HG02571 (cell line): ENCODE results near the gene PARP8.
"Not testable (repeated sequence)": the region's sequence is repeated elsewhere in the genome, so short reads cannot be mapped to it uniquely, and the experiment has no call there.

Experiments
- ATAC-seq: cut with Tn5 transposase; IDR thresholded peaks from one replicate; pipeline ENCODE4 v1.9.1; 2021; ENCODE audit warnings: mild to moderate bottlenecking, moderate library complexity; ENCODE audit not compliant: unreplicated experiment

PARP8 gene, protein sequence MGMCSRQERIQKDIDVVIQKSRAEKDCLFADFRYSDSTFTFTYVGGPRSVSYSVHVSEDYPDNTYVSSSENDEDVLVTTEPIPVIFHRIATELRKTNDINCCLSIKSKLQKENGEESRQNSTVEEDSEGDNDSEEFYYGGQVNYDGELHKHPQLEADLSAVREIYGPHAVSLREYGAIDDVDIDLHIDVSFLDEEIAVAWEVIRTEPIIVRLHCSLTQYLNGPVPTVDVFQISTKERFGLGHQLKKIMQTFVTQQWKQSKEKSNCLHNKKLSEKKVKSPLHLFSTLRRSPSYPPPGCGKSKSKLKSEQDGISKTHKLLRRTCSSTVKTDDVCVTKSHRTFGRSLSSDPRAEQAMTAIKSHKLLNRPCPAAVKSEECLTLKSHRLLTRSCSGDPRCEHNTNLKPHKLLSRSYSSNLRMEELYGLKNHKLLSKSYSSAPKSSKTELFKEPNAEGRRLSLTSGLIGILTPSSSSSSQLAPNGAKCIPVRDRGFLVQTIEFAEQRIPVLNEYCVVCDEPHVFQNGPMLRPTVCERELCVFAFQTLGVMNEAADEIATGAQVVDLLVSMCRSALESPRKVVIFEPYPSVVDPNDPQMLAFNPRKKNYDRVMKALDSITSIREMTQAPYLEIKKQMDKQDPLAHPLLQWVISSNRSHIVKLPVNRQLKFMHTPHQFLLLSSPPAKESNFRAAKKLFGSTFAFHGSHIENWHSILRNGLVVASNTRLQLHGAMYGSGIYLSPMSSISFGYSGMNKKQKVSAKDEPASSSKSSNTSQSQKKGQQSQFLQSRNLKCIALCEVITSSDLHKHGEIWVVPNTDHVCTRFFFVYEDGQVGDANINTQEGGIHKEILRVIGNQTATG

DNA sequence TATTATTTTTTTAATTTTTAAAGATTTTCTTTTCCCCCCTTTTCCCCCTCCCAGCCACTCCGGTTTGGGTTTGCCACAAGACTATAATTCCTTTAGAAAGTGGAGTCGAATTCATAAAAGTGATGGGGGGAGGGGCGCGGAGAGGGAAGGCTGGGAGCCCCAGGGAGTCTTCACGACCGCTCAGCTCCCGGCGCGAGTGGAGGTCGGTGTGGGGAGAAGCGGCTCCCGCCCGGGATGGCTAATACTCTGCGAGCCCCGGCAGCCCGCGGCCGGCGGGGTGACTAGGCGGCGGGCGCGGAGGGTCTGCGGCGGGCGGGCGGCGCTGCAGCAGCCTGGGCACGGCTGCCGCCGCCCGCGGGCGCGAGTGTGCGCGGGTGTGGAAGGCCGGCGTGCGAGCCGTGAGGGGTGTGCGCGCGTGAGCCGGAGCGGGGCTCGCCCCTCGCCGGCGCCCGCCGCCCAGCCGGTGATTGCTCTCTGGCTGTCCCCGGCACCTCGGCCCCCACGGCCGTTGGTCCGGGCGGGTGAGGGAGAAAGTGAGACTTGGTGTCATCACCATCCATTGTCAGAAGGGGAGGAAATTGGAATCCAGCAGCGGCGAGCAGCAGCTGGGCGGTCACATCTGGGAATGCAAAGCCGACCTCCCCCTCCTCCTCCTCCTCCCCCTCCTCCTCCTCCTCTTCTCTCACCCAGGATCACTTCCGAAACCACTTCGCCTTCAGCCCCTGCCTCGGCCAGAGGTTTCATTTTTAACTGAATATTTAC lies at the start of gene PARP8:
Gene PARP8 (plus strand): TSS at position 377 of the 762 bp plus-strand sequence. CDS start 459 bp downstream, outside the sequence.
- ATAC-seq = no peak

DNA sequence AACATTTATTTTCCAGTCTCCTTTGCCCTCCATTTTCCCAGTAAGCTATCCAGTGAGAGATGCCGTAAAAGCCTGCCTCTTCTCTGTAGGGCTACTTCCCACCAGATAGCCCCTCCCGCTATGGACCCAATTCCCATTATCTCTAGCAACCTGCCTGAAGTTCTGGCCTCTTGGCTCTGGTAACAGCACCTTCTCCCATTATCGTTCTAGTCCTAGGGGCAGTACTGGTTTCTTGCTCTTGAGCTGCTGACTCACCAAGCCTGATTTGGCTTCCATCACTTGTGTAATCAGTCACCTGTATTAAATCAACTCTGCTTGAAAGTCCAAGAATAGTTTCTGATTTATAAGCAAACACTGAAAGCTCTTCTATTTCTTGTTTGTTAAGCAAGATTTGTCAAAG lies 42.8 kb upstream of the PARP8 start:
- no peak for ATAC-seq

DNA sequence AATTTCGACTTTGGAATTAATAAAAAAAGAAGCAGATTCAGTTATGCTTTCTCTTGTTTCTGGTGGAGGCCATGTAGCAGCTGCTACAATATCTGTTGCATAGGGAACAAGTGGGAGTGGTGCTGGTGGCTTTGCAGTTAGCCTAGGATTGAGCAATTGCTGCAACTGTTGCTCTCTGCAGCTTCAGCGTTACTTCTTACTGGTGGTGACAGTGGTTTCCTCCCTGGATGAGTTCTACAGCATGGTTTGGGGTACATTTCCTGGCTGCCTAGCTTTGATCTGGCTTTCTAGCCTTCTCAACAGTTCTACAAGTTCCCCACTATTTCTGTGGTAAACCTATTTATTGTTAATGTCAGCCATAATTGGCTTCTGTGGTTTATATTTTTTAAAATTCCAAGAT lies 31.6 kb upstream of the PARP8 start:
- ATAC-seq = not testable (repeated sequence)

DNA sequence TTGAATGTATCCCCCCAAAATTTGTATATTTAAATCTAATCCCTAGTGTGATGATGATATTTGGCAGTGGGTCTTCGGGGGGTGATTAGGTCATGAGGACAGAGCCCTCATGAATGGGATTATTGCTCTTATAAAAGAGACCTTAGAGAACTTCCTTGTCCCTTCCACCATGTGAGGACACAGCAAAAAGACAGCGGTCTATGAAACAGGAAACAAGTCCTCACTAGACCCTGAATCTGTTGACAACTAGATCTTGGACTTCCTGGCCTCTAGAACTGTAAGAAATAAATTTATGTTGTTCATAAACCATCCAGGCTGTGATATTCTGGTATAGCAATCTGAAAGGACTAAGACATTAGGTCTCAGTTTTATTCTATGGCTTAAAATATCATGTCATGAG lies 28.9 kb upstream of the PARP8 start:
- not testable (repeated sequence) for ATAC-seq

DNA sequence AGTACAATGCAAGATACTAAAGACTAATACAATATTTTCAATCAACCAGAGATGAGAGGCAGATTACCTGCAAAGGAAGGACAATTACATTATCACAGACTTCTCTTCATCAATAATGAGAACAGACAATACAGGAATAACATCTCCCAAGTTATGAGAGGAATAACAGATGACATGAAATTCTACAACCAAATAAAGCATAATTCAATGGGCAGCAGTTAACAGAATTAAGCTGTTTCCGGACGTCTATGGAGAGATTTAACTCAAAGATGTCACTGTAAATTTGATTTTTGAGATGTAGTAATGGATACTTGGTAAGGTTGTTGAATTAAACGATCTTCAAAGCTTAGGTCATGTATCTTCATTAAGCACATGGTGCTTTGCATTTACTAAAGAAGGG lies 19.8 kb upstream of the PARP8 start:
- ATAC-seq = no peak

DNA sequence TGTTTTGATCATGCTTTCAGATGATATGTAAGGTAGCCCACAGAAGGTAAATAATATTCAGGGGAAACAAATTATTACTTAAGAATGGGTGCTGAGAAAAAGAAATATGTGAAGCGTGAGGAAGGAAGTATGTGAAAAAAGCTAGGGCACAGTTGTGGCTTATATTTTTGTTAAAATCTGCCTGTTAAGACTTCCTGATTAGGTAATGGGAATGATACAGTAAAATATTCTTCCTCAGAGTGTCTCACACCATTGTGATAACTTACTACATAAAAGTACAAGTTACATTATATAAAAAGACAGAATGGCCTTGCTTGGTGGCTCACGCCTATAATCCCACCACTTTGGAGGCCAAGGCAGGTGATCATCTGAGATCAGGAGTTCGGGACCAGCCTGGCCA lies 18.7 kb upstream of the PARP8 start:
- no peak for ATAC-seq

DNA sequence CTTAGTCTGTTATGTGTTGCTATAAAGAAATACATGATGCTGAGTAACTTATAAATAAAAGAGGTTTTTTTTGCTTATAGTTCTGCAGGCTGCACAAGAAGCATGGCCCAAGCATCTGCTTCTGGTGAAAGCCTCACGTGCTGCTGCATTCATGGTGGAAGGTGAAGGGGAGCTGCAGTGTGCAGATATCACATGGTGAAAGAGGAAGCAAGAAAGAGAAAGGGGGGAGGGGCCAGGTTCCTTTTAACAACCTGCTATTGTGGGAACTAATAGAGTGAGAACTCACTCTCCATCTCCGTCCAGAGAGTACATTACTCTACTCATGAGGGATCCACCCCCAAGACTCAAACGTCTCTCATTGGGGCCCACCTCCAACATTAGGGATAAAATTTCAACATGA lies 12.5 kb upstream of the PARP8 start:
- ATAC-seq = peak; percentile 99

DNA sequence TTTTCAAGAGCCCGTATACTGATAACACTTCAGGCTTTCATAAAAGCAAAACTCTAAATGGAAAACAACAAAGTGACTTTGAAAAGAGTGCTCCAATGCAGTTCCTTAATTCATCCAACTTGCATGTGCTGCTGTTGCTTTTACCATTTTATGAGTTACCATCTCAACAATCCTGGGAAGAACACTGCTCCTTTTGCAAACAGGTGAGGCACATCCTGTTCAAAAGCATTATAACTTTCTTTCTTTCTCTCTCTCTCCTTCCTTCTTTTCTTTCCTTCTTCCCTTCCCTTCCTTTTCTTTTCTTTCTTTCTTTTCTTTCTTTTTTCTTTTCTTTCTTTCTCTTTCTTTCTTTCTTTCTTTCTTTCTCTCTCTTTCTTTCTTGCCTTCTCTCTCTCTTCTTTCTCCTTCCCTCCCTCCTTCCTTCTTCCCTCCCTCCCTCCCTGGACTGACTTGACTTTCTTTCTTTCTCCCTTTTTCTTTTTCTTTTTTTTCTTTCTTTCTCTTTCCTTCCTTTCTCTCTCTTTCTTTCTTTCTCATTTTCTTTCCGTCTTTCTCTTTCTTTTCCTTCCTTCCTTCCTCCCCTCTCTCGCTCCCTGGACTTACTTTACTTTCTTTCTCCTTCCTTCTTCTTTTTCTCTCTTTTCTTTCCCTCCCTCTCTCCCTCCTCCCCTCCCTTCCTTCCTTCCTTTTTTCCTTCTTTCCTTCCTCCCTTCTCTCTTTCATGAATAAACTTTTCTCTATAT lies 11.2 kb upstream of the PARP8 start:
- no peak for ATAC-seq

DNA sequence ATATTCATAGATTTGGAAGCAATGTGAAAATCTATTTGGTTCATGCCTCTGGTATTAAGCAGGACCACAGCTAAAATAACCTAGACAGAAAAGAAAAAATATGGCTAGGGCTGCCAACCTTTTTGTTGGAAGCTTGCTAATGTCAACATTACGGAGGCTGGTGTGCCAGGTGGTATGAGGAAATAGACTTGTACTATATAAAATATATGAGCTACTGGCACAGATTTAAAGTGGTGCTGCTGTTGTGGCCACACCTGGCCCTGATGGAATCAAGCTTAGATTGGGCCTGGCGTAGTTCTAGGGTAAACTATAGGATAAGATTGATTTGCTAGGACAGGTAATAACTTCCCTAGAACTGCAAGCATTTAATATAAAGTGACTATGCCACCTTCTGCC lies 10.6 kb upstream of the PARP8 start:
- no peak for ATAC-seq

DNA sequence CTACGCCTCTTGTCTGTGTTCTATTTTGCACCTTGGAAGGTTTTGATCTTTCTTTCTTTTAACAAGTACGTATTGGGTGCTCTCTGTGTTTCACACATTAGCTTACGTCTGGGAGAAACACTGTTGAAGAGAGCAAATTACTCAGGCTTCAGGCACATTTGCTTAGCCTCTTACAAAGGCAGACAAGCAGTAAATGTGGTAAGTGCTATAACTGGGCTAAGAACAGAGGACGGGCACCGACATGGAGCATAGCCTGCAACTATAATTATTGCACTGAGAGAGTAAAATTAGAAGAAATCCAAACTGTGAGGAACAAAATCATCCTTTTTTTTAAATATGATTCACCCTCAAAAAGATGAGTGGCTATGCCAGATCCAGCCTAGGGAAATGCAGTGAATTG lies 9.4 kb upstream of the PARP8 start:
- ATAC-seq = no peak

DNA sequence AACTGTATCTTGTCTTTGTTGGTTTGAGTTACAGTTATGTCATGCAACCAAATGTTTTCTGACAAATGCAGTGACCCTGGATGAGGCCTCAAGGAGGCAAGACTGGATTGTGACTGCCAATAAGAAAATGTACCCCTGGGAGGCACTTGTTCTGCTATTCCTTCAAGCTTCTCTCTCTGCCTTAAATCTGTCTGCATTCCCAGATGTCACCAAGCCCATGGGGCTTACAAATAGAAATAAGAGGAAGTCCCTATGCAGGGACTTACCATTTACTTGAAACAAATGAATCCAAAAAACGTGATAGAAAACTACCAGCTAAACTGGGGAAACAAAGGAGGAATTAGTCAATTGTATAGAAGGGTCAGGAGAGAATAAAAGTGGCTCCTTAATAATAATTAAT lies 8.2 kb upstream of the PARP8 start:
- ATAC-seq = no peak

DNA sequence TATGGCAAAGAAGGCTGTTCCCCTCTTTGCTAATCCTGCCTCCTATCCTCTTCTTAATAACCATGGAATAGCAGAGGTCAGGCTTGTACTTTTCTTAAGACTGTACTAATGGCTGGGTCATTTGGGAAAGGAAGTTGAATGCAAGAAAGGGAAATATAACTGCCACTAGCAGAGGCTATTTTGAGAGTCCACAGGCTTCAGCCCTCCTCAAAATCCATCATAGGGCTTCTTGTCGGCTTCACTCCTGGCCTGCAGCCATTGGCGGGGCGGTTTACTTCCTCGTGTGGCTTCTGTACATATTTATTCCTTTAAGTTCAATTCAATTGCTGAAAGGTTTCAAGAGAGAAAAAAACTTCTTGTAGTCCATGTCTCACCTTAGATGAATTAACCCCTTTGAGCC lies 2.8 kb upstream of the PARP8 start:
- no peak for ATAC-seq

DNA sequence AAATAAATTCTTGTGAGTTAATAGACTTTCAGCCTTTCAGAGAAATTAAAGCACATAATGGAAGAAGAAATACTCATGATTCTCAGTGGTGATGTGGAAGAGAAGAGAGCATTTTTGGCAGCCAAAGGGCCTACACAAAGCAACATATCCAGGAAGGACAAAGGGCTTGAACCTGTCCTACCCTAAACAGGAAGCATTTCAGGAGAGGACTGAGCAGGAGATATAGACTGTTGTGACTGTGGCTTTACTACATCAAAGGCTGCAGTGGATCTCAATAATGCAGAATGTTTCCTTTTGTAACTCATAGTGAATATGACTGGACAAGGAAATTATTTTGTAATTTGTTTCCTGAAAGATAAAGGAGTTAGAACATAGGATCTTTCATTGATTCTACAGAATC lies 1.3 kb upstream of the PARP8 start:
- ATAC-seq = no peak

DNA sequence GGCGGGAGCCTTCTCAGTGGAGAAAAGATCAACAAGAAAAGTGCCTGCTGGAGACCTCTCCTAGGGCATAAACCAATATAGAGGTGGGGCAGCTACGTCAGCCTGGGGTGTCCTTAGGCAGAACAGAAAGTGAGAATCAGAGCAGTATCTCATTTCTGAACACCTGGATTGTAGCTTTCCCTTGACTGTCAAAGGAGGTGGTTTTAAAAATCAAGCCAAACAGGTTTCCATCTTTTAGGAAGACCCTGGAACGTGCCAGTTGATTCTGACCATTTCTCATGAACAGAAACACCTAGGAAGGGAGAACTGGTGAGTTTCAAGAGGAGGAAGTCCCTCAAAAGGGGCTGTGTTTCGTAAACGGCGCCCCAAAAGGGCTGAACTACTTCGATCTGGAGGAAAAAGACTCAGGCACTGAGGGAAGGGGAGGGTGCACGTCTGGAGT lies 655 bp upstream of the PARP8 start:
- ATAC-seq = not testable (repeated sequence)

DNA sequence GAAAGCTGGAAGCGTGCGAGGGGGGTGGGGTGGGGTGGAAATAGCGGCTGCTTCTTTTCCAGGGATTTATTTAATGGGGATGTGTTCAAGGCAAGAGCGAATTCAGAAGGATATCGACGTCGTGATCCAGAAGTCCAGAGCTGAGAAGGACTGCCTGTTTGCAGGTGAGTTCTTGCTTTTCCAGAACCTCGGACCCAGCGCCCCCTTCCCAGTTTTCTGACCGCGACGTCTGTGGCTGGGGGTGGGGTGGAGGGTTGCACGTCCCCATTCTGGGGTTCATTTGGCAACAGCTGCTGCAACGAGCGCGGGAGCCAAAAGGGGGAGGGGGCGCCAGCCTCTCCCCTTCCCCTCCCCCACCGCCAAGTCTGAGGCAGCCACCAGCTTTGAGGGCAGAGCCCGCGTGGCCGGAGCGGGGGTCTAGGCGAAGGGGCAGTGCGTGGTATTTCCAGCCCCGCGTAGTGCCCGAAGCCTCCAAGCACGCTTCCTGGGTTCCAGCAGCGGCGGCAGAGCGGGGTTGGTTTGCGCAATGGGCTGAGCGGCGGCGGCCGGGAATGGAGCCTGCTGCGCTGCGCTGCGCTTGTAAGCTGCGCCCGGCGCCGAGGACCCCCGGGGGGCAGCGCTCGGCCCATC lies 701 bp downstream of the PARP8 start:
- peak; percentile 40 for ATAC-seq

DNA sequence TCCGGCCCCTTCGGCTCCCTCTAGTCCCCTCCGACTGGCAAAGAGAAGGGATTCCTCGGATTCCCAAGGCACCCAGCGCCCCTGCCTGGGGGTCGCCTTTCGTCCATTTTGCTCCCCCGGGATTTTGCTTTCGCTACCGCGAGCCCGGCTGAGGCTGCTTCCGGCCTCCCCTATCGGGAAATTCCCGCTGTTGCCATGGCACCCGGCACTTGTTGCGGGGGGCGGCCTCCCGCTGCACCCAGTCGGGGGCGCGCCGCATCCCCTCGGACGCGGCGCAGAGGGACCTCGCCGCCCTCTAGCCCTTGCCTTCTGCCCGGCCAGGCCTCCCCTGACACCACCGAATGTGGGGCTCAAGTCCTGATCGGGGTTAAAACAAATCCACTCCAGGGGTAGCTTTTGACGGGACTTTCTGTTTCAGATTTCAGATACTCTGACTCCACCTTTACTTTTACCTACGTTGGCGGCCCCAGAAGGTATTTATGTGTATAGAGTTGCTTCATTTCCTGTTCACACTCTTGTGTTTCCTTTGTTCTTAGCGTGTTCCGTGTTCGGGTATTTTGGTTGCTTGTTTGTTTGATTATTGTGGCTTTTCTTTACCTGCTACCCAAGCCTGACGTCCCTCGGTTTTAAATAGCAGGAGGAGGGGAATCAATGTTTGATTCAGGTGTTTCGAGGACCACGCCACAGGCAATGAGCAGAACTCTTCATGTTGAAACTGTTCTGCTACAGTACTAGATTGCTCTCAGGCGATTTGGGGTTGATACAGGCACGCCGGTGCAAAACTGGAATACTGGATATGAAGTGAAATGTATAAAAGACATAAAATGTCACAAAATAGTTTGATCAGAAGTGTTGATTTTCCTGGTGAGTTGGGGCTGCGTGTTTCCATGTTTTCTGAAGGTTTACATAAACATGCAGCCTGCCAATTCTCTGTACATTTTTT lies 1.5 kb downstream of the PARP8 start:
- peak; percentile 83 for ATAC-seq

DNA sequence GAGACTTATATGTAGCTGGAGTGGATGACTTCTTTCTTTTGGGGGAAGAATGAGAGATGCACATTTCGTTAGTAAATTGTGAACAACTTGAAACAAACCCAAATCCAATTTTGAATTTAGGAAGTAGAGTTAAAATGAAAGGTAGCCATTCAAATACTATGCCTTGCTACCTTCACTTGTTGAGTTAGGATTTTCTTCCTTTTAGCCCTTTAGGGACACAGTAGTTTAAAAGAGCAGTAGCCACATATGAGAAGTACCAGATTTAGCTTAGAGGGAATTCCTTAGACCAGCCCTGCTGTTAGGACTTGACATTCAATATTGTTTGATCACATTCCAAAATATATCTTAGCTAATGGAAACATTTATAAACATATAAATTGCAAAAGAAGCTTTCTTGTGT lies 2.2 kb downstream of the PARP8 start:
- not testable (repeated sequence) for ATAC-seq

DNA sequence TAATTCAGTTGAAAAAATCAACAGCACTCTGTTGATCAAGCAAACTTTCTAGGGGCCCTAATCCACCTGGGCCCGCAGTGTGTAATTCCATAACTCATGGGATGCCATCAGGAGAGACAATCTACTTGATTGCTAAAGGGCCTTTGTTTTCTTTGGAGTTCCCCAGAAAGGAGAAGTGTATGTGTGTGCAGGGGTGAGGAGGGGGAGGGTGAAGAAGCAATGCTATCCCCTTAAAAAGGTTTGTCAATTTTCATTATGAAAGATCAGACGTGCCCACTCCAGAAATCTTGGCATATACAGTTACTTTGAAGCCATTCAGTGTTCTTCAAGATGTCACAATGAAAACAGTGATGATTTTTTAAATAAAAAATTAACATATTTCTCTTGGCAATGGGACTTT lies 6.2 kb downstream of the PARP8 start:
- no peak for ATAC-seq

DNA sequence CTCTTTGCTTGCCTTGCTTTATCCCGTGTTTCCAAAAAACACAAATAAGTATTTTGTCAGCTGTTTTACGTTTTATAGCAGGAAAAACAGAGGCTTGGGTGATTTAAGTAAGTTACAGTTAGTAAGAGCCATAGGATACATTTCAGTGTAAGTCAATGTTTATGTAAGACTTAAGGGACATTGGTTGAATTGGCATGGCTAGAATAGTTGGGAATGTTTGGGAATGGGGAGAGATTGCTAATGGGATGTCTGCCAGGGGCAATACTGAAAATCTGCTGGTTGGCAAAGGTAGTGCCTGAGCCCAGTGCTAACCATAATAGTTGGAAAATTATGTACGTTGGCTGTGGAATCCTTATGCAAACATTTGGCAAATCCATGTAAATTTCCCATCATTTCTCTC lies 7.0 kb downstream of the PARP8 start:
- not testable (repeated sequence) for ATAC-seq
